ENCODE results near the gene CST2.

DNA sequence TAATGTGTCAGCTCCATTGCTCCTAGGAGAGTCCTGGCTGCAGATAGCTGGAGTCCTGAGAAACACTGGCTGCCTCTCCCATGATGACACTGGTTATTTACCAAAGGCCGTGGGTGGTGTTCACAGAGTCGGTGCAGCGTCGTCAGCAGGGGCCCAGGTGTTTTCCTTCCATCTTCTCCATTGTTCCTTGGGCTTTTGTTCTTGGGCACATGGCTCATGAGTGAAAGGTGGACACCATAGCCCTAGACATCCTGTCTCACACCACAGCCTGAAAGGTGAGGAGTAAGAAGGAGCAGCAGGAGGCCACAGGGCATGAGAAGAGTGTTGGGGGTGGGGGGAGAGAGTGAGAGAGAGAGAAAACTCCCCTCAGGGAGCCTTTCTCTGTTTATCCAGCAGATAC, 43.9 kb upstream of the CST2 start:
- TF ChIP-seq, protein P1, sequence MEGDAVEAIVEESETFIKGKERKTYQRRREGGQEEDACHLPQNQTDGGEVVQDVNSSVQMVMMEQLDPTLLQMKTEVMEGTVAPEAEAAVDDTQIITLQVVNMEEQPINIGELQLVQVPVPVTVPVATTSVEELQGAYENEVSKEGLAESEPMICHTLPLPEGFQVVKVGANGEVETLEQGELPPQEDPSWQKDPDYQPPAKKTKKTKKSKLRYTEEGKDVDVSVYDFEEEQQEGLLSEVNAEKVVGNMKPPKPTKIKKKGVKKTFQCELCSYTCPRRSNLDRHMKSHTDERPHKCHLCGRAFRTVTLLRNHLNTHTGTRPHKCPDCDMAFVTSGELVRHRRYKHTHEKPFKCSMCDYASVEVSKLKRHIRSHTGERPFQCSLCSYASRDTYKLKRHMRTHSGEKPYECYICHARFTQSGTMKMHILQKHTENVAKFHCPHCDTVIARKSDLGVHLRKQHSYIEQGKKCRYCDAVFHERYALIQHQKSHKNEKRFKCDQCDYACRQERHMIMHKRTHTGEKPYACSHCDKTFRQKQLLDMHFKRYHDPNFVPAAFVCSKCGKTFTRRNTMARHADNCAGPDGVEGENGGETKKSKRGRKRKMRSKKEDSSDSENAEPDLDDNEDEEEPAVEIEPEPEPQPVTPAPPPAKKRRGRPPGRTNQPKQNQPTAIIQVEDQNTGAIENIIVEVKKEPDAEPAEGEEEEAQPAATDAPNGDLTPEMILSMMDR (IDR thresholded peaks at IDR 0.05; ENCODE audit: insufficient read depth, low read length), result no peak
- TF ChIP-seq REST (IDR thresholded peaks at IDR 0.05; ENCODE audit: insufficient replicate concordance, low read depth) (no peak), POLR2AphosphoS5 (IDR thresholded peaks at IDR 0.05; ENCODE audit: low read depth) (no peak), SPI1 (IDR thresholded peaks at IDR 0.05; ENCODE audit: borderline replicate concordance, low read depth) (no peak), GABPA (IDR thresholded peaks at IDR 0.05; ENCODE audit: low read depth) (no peak)
